DOHH2 (cell line): ENCODE measurements around the gene GALNT18.

Experiments used
- CTCF ChIP-seq: fragments of 200-600 bp; sonication (generic); IDR thresholded peaks from one replicate; pipeline ENCODE4 v1.5.1; 2014; ENCODE audit warnings: antibody characterized with exemption, mild to moderate bottlenecking, low read depth, low read length; ENCODE audit not compliant: poor library complexity, severe bottlenecking
- EZH2phosphoT487 ChIP-seq: fragments of 200-600 bp; sonication (generic); IDR thresholded peaks from 2 replicates; pipeline ENCODE4 v1.6.1; 2017; ENCODE audit warnings: borderline replicate concordance, mild to moderate bottlenecking, antibody characterized with exemption, low read length, moderate library complexity, mixed read lengths

DNA sequence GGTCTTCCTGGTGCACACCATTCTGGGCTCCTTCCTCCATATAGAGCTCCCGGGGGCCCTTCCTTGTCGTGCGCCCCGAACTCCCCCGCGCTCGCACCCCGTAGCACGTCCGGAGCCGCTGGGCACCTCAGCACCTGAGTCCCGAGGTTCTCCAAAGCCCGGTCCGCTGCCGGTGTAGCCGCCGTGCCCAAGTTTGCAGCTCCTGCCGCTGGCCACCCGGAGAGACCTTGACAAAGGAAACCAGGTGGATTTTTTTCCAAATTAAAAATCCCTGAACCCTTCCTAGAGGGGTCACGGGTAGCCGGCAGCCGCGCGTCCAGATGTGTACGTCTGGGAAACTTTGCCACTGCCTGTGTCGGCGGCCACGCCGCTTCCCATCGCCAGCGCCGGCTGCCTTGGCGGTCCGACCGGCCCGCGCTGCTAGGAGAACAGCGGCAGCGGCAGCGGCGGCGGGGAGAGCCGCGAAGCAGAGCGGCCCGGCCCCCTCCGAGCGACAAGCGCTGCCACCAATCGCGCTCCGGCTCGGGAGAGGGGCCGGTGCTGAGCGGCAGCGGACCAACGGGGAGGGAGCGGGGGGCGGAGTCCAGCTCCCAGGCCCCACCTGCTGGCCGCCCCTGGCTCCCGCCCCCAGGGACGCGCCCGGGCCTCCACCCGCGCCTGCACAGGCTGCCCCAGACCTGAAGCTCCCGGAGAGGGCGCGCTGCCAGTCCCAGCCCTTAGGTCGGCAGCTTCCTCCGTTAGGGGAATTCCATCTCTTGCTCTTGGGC, at the start of gene GALNT18:
- TF ChIP-seq CTCF = no peak
- TF ChIP-seq EZH2phosphoT487 = no peak
